ENCODE results near the gene RCAN1. TPM values are rescaled to one million over a fixed set of nuclear protein-coding genes. Genes with fewer than 3 reads are reported as not detected.
"Not testable (repeated sequence)": the region's sequence is repeated elsewhere in the genome, so short reads cannot be mapped to it uniquely, and the experiment has no call there.

The RCAN1 gene
- total and polyA plus RNA-seq, 4 donors = 26.7 to 67.9 (median 46.7) TPM

- DNase-seq (ENCODE audit: low spot score); H3K27ac ChIP-seq (ENCODE audit: low read depth in 1 of 2, low read length in 2 of 2); H3K36me3 ChIP-seq (ENCODE audit: control insufficient read depth in 4 of 4, insufficient read depth in 3 of 4, low read depth in 1 of 4, low read length in 3 of 4); H3K4me1 ChIP-seq (ENCODE audit: control insufficient read depth in 4 of 4, insufficient read depth in 4 of 4, low read length in 3 of 4); H3K4me3 ChIP-seq (ENCODE audit: low read depth in 1 of 3, low read length in 3 of 3); H3K27me3 ChIP-seq (ENCODE audit: control insufficient read depth in 4 of 4, insufficient read depth in 4 of 4, low read length in 3 of 4); H3K9ac ChIP-seq (ENCODE audit: low read depth in 1 of 2, low read length in 2 of 2); H3K9me3 ChIP-seq (ENCODE audit: control insufficient read depth in 4 of 4, low read length in 3 of 4): not testable (repeated sequence)
- 94% methylated on average over 5 of the region's 5 CpGs for WGBS
Measured at GRCh38 chr21:34607376-34607775, 7.5 kb downstream of the RCAN1 start.

GRCh38 chr21:34606621-34607020 is 8.3 kb downstream of the RCAN1 start:
- no peak overlapping the region for H3K9ac ChIP-seq (ENCODE audit: low read depth in 1 of 2, low read length in 2 of 2)
- H3K27me3 ChIP-seq (ENCODE audit: control insufficient read depth in 4 of 4, insufficient read depth in 4 of 4, low read length in 3 of 4) = no peaks in the 10 kb centered on the region
- no peak overlapping the region for H3K4me3 ChIP-seq (ENCODE audit: low read depth in 1 of 3, low read length in 3 of 3)
- no peaks in the 10 kb centered on the region for H3K9me3 ChIP-seq (ENCODE audit: control insufficient read depth in 4 of 4, low read length in 3 of 4)
- no peak overlapping the region for H3K27ac ChIP-seq (ENCODE audit: low read depth in 1 of 2, low read length in 2 of 2)
- DNase-seq (ENCODE audit: low spot score) = no peak
- TF ChIP-seq TAF1 (conservative IDR thresholded peaks at IDR 0.05) (no peak), RAD21 (IDR thresholded peaks at IDR 0.05) (no peak), FOXA1 (IDR thresholded peaks at IDR 0.05) (no peak), REST (IDR thresholded peaks at IDR 0.05) (no peak), GABPA (IDR thresholded peaks at IDR 0.05 in 1 of 2, conservative IDR thresholded peaks at IDR 0.05 in 1 of 2) (no peak), ZBTB33 (IDR thresholded peaks at IDR 0.05) (no peak), FOXA2 (IDR thresholded peaks at IDR 0.05) (no peak), MAX (IDR thresholded peaks at IDR 0.05) (no peak)
- peaks cover 0 to 5% (median 1%) of the 10 kb centered on the region in 4 donors for H3K4me1 ChIP-seq (ENCODE audit: control insufficient read depth in 4 of 4, insufficient read depth in 4 of 4, low read length in 3 of 4)
- H3K36me3 ChIP-seq (ENCODE audit: control insufficient read depth in 4 of 4, insufficient read depth in 3 of 4, low read depth in 1 of 4, low read length in 3 of 4) = no peaks in the 10 kb centered on the region
- WGBS = 71% methylated on average over 2 of the region's 2 CpGs

GRCh38 chr21:34606051-34606450 is 8.9 kb downstream of the RCAN1 start:
- H3K9me3 ChIP-seq (ENCODE audit: control insufficient read depth in 4 of 4, low read length in 3 of 4) = no peaks in the 10 kb centered on the region
- H3K36me3 ChIP-seq (ENCODE audit: control insufficient read depth in 4 of 4, insufficient read depth in 3 of 4, low read depth in 1 of 4, low read length in 3 of 4) = no peaks in the 10 kb centered on the region
- peaks cover 0 to 5% (median 1%) of the 10 kb centered on the region in 4 donors for H3K4me1 ChIP-seq (ENCODE audit: control insufficient read depth in 4 of 4, insufficient read depth in 4 of 4, low read length in 3 of 4)
- WGBS = 90% methylated on average over 7 of the region's 7 CpGs
- H3K9ac ChIP-seq (ENCODE audit: low read depth in 1 of 2, low read length in 2 of 2) = no peak overlapping the region
- no peak for DNase-seq (ENCODE audit: low spot score)
- TF ChIP-seq FOXA2 (IDR thresholded peaks at IDR 0.05) = no peak
- TF ChIP-seq SP1 (IDR thresholded peaks at IDR 0.05) = no peak
- no peak for TF ChIP-seq NR2F2 (IDR thresholded peaks at IDR 0.05)
- no peak for TF ChIP-seq TAF1 (conservative IDR thresholded peaks at IDR 0.05)
- no peak for TF ChIP-seq YY1 (IDR thresholded peaks at IDR 0.05)
- TF ChIP-seq MAX (IDR thresholded peaks at IDR 0.05) = no peak
- no peak for TF ChIP-seq HNF4A (conservative IDR thresholded peaks at IDR 0.05)
- TF ChIP-seq REST (IDR thresholded peaks at IDR 0.05) = no peak
- TF ChIP-seq ZBTB33 (IDR thresholded peaks at IDR 0.05) = no peak
- TF ChIP-seq FOXA1 (IDR thresholded peaks at IDR 0.05) = no peak
- no peak for TF ChIP-seq RAD21 (IDR thresholded peaks at IDR 0.05)
- no peak overlapping the region for H3K4me3 ChIP-seq (ENCODE audit: low read depth in 1 of 3, low read length in 3 of 3)
- no peak overlapping the region for H3K27ac ChIP-seq (ENCODE audit: low read depth in 1 of 2, low read length in 2 of 2)
- H3K27me3 ChIP-seq (ENCODE audit: control insufficient read depth in 4 of 4, insufficient read depth in 4 of 4, low read length in 3 of 4) = no peaks in the 10 kb centered on the region

All from liver (tissue), 9 donors.